ENCODE data around the gene GABRB1. TPM values are rescaled to one million over a fixed set of nuclear protein-coding genes. Genes with fewer than 3 reads are reported as not detected.

The GABRB1 gene
- total and polyA plus RNA-seq, 8 donors: 0.17 to 0.48 (median 0.32) TPM; not detected in 4

- Histone ChIP-seq H3K9me3 (no peaks in the 10 kb centered on the region), H3K36me3 (no peaks in the 10 kb centered on the region), H3K27me3 (no peaks in the 10 kb centered on the region), H3K4me1 (no peaks in the 10 kb centered on the region), H3K27ac (no peak overlapping the region), H3K4me3 (no peak overlapping the region)
- DNase-seq (no peak), ATAC-seq (no peak)
- TF ChIP-seq, protein P1, sequence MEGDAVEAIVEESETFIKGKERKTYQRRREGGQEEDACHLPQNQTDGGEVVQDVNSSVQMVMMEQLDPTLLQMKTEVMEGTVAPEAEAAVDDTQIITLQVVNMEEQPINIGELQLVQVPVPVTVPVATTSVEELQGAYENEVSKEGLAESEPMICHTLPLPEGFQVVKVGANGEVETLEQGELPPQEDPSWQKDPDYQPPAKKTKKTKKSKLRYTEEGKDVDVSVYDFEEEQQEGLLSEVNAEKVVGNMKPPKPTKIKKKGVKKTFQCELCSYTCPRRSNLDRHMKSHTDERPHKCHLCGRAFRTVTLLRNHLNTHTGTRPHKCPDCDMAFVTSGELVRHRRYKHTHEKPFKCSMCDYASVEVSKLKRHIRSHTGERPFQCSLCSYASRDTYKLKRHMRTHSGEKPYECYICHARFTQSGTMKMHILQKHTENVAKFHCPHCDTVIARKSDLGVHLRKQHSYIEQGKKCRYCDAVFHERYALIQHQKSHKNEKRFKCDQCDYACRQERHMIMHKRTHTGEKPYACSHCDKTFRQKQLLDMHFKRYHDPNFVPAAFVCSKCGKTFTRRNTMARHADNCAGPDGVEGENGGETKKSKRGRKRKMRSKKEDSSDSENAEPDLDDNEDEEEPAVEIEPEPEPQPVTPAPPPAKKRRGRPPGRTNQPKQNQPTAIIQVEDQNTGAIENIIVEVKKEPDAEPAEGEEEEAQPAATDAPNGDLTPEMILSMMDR (IDR thresholded peaks at IDR 0.05): no peak
- intact Hi-C loops (cut with DNase I): no loop called here
These were observed 13.9 kb upstream of the GABRB1 start for GRCh38 chr4:47017494-47017893.

DNA sequence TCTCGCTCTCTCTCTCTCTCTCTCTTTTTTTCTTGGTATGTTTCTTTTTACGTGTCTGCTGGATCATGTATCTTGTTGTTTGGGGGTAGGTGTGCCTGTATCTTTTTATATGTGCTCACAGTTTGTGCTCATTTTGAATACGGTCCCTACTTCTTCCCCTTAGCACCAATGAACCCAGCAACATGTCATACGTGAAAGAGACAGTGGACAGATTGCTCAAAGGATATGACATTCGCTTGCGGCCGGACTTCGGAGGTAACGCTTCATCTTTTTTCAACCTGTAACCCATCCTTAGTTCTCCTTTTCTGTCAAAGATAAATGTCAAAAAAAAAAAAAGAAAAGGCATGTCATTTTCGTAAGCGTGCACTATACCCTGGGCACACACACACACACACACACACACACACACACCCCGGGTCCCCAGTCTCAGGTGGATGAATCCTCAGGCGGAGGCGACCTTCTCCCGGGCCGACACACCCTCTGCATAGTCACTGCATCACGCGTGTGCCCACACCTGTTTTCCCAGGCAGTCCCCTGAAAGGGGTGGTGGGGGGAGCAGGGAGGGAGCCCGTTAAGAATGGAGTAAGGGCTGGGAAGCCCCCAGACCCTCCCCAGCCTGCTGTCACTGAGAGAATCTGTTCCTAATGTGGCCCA lies 511 bp downstream of the GABRB1 start:
- H3K4me1 ChIP-seq: no peaks in the 10 kb centered on the region
- H3K4me3 ChIP-seq: peak overlapping the region; percentile 14 to 16
- TF ChIP-seq, protein P1 (IDR thresholded peaks at IDR 0.05): no peak
- peaks cover 24 to 45% of the 10 kb centered on the region in 2 donors for H3K27me3 ChIP-seq
- no peak overlapping the region for H3K27ac ChIP-seq
- no peak for DNase-seq
- peak; percentile 56 for ATAC-seq
- no peaks in the 10 kb centered on the region for H3K36me3 ChIP-seq
- intact Hi-C loops (cut with DNase I): no loop called here
- H3K9me3 ChIP-seq: no peaks in the 10 kb centered on the region

DNA sequence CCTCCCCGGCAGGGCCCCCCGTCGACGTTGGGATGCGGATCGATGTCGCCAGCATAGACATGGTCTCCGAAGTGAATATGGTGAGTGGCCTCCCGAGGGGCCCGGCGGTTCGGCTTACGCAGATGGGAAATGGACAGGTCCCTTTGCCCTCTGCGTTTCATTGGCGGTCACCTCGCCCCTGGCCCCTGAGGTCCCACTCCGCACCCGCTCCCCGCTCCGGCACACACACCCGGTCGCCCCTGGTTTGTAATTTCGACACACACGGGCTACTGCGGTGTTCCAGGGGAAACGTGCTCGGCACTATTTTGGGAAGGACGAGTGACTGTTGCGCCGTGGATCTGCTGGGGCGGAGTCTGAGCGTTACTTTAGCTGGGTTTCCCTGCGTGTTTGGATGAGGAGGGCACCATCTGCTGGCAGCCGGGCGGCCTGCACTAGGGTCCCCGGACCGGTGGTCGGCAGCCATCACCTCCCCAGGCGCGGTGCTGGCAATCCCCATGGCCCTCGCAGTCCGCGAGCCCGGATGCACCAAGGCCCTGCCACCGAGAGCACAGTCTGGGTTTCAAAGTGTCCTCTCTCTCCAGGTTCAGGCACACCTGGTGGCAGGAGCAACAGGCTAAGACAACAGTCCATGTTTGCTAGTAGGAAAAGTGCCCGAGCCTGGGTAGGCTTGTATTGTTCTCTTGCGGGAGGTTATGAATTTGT lies 1.2 kb downstream of the GABRB1 start:
- H3K4me1 ChIP-seq: no peaks in the 10 kb centered on the region
- H3K4me3 ChIP-seq: peak overlapping the region; percentile 14 to 16
- H3K36me3 ChIP-seq: no peaks in the 10 kb centered on the region
- TF ChIP-seq, protein P1 (IDR thresholded peaks at IDR 0.05): peak; percentile 40 to 50
- no peak overlapping the region for H3K27ac ChIP-seq
- intact Hi-C loops (cut with DNase I): no loop called here
- ATAC-seq (peak; percentile 95), DNase-seq (peak; percentile 34 to 82 (median 59))
- peaks cover 24 to 45% of the 10 kb centered on the region in 2 donors for H3K27me3 ChIP-seq
- H3K9me3 ChIP-seq: no peaks in the 10 kb centered on the region

DNA sequence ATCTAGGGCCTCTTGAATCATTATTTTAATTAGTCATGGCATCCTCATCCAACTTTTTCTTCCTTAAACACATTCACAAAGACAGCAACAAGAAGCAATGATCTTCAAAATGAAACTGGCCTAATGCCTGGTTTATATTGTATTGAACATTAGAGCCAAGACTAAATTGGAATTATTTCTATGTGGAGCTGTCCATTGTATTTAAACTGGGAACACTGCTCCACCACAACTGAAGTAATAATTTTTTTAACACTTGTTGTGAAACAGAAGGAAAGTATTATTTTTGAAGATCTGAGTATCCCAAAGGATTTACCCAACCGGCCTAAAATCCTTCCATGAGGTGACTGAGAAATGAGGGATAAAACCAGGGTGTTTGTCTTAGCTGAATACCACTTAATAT lies 6.9 kb downstream of the GABRB1 start:
- Histone ChIP-seq H3K27ac (no peak overlapping the region), H3K27me3 (peaks cover 0 to 15% of the 10 kb centered on the region in 2 donors), H3K4me3 (no peak overlapping the region), H3K4me1 (no peaks in the 10 kb centered on the region), H3K36me3 (no peaks in the 10 kb centered on the region), H3K9me3 (no peaks in the 10 kb centered on the region)
- TF ChIP-seq, protein P1 (IDR thresholded peaks at IDR 0.05): no peak
- intact Hi-C loops (cut with DNase I): no loop called here
- DNase-seq (no peak), ATAC-seq (no peak)

- TF ChIP-seq, protein P1 (IDR thresholded peaks at IDR 0.05): no peak
- intact Hi-C loops (cut with DNase I): no loop called here
These were observed 9.5 kb downstream of the GABRB1 start for GRCh38 chr4:47040828-47041227.

More at GRCh38 chr4:47040828-47041227, 9.5 kb downstream of the GABRB1 start:
- Histone ChIP-seq H3K4me1 (no peaks in the 10 kb centered on the region), H3K27me3 (peaks cover 0 to 5% of the 10 kb centered on the region in 2 donors), H3K4me3 (no peak overlapping the region), H3K27ac (no peak overlapping the region), H3K36me3 (no peaks in the 10 kb centered on the region), H3K9me3 (no peaks in the 10 kb centered on the region)
- no peak for ATAC-seq
- no peak for DNase-seq

All from left lung (tissue), 10 donors.